HTR-8/SVneo (cell line): Measurements from ENCODE around the gene ZNF827.

Experiments
- DNase-seq: peaks from one replicate; pipeline ENCODE4 v3.0.0; 2011; ENCODE audit warnings: low spot score, mixed read lengths; ENCODE audit not compliant: insufficient read length
- FAIRE-seq: peaks from 2 replicates; lab custom pipeline; 2011; peaks lifted over from hg19 to GRCh38; lab: Jason Lieb, UNC

ZNF827 gene

GRCh38 chr4:145868637-145869409 lies 69.8 kb downstream of the ZNF827 start:
- FAIRE-seq (no peak), DNase-seq (no peak)

GRCh38 chr4:145867406-145867805 lies 71.2 kb downstream of the ZNF827 start:
- FAIRE-seq = no peak
- no peak for DNase-seq

- DNase-seq (no peak), FAIRE-seq (no peak)
Observed at GRCh38 chr4:145866991-145867390, 71.6 kb downstream of the ZNF827 start.

- FAIRE-seq (no peak), DNase-seq (no peak)
Observed at GRCh38 chr4:145865274-145865941, 73.2 kb downstream of the ZNF827 start.

GRCh38 chr4:145863191-145863590 lies 75.4 kb downstream of the ZNF827 start:
- FAIRE-seq (no peak), DNase-seq (no peak)

GRCh38 chr4:145861336-145862318 lies 77.0 kb downstream of the ZNF827 start:
- FAIRE-seq (no peak), DNase-seq (no peak)

- FAIRE-seq = no peak
- DNase-seq = no peak
Observed at GRCh38 chr4:145860897-145861296, 77.7 kb downstream of the ZNF827 start.

- FAIRE-seq = no peak
- DNase-seq = no peak
Observed at GRCh38 chr4:145860446-145860845, 78.2 kb downstream of the ZNF827 start.

GRCh38 chr4:145859926-145860325 lies 78.7 kb downstream of the ZNF827 start:
- FAIRE-seq (no peak), DNase-seq (no peak)

- FAIRE-seq (no peak), DNase-seq (no peak)
Observed at GRCh38 chr4:145859426-145859825, 79.2 kb downstream of the ZNF827 start.

- FAIRE-seq (no peak), DNase-seq (no peak)
Observed at GRCh38 chr4:145852256-145852839, 86.3 kb downstream of the ZNF827 start.

GRCh38 chr4:145851511-145852201 lies 87.0 kb downstream of the ZNF827 start:
- DNase-seq = no peak

GRCh38 chr4:145847764-145848163 lies 90.9 kb downstream of the ZNF827 start:
- no peak for DNase-seq
- no peak for FAIRE-seq

More at GRCh38 chr4:145851511-145852201, 87.0 kb downstream of the ZNF827 start:
- FAIRE-seq = no peak

GRCh38 chr4:145845118-145845517 lies 93.5 kb downstream of the ZNF827 start:
- no peak for FAIRE-seq
- no peak for DNase-seq

- FAIRE-seq = no peak
- no peak for DNase-seq
Observed at GRCh38 chr4:145843639-145844038, 95.0 kb downstream of the ZNF827 start.

GRCh38 chr4:145843148-145843547 lies 95.5 kb downstream of the ZNF827 start:
- DNase-seq (peak; percentile 13), FAIRE-seq (no peak)

GRCh38 chr4:145842224-145842887 lies 96.3 kb downstream of the ZNF827 start:
- DNase-seq (no peak), FAIRE-seq (no peak)

- FAIRE-seq = no peak
- no peak for DNase-seq
Observed at GRCh38 chr4:145840801-145841200, 97.8 kb downstream of the ZNF827 start.

- DNase-seq (peak; percentile 18), FAIRE-seq (no peak)
Observed at GRCh38 chr4:145840162-145840768, 98.4 kb downstream of the ZNF827 start.
